Astrocyte (in vitro differentiated cells and primary cell): ENCODE data around the gene SLC8B1.

ENCODE experiments used
- CTCF ChIP-seq: IDR thresholded peaks from 2 replicates; pipeline ENCODE4 v1.5.1; 2011; ENCODE audit warnings: low read depth, mild to moderate bottlenecking, inconsistent platforms, low read length, moderate library complexity; ENCODE audit not compliant: insufficient read depth
- EZH2 ChIP-seq: IDR thresholded peaks from 2 replicates; pipeline ENCODE4 v1.6.1; 2012; ENCODE audit warnings: mild to moderate bottlenecking, low read length, inconsistent platforms; ENCODE audit not compliant: insufficient read depth

DNA sequence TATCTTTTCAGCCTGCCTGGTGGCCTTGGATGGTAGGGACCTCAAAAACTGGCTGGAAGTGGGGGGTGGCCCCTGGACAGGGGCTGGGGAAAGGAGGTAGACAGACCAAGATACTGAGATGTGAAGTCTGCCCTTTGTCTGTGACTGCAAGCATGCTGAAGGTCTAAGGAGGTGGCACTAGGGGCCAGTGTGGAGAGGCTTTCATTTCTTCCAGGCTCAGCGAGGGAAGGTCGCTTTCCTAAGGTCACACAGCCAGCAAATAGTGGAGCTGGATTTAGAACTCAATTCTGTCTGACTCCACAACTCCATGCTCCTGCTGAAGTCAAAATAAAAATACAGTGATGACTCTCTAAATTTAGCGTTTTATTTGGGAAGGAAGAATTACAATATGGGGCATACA, 12.2 kb upstream of the SLC8B1 start:
- TF ChIP-seq CTCF, result no peak
- TF ChIP-seq EZH2, result no peak
